WTC11 (cell line): ENCODE measurements around the gene WDR7.

Source experiments
- ATF3 ChIP-seq: sonication (generic); formaldehyde crosslinking; conservative IDR thresholded peaks from 2 replicates; pipeline ENCODE4 v1.8.1; 2022; ENCODE audit warnings: mild to moderate bottlenecking, missing genetic modification reagents
- IRF2 ChIP-seq: sonication (generic); formaldehyde crosslinking; IDR thresholded peaks from 2 replicates; pipeline ENCODE4 v1.8.0; 2022; ENCODE audit warnings: low read depth, missing genetic modification reagents, borderline replicate concordance

DNA sequence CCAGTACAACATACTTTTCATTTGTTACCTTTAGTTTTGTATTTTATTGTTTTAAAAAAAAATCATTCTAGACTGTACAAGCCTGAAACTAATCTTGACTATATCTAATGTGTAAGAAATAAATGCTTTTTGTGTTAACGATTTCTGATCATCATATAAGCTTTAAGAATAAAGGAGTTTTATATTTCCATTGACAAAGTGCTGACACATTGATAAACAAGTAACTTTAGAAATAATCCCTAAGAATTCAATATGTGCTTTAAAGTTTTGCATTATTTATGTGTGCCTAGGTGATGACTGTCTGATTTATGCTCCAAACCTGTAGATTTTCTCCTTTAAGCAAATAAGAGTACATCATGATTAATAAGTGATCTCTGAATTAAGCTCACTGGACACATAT, 248.5 kb downstream of the WDR7 start:
- no peak for TF ChIP-seq ATF3 (CRISPR knock-in tag)
- no peak for TF ChIP-seq IRF2 (CRISPR knock-in tag)
